ENCODE data around the gene C11orf86. TPM values are rescaled to one million over a fixed set of nuclear protein-coding genes. Genes with fewer than 3 reads are reported as not detected.
A peak's percentile ranks its signal among the peaks of the same experiment; 100 is the strongest.

Gene C11orf86
- total RNA-seq, 1 donor from 2014 or later, result not detected

GRCh38 chr11:66956689-66957290 lies 18.3 kb upstream of the C11orf86 start:
- Histone ChIP-seq H3K36me3 (ENCODE audit: insufficient read depth, low read length) (no peaks in the 10 kb centered on the region), H2AFZ (ENCODE audit: low read depth, low read length) (no peak overlapping the region), H3K4me3 (ENCODE audit: insufficient read depth, low read depth, low read length) (no peak overlapping the region), H3K9me3 (ENCODE audit: insufficient read depth, low read depth, low read length) (no peaks in the 10 kb centered on the region), H3K9ac (ENCODE audit: low read length) (no peak overlapping the region), H3K27ac (ENCODE audit: low read depth, low read length) (no peak overlapping the region), H3K4me1 (ENCODE audit: insufficient read depth, low read length) (peaks cover 20% of the 10 kb centered on the region), H4K20me1 (ENCODE audit: insufficient read depth, low read length) (no peaks in the 10 kb centered on the region), H3K27me3 (ENCODE audit: insufficient read depth, low read length) (no peaks in the 10 kb centered on the region), H3K79me2 (ENCODE audit: insufficient read depth, low read length) (no peaks in the 10 kb centered on the region), H3K4me2 (ENCODE audit: low read length) (peak overlapping the region; percentile 90)
- TF ChIP-seq EZH2 (IDR thresholded peaks at IDR 0.05; ENCODE audit: insufficient read depth, low read length) (no peak), CTCF (IDR thresholded peaks at IDR 0.05; ENCODE audit: insufficient read depth, low read depth, low read length) (peak; percentile 17)
- FAIRE-seq (no peak), DNase-seq (ENCODE audit: low read depth) (peak; percentile 90)
- peak overlapping the region; percentile 81 for H3K4me3 Mint-ChIP-seq (ENCODE audit: unreplicated experiment)
- H3K9me3 Mint-ChIP-seq (ENCODE audit: unreplicated experiment), result peaks cover 2% of the 10 kb centered on the region
- H3K36me3 Mint-ChIP-seq (ENCODE audit: low read depth, unreplicated experiment), result peaks cover 4% of the 10 kb centered on the region
- no peaks in the 10 kb centered on the region for H3K27me3 Mint-ChIP-seq (ENCODE audit: low read depth, unreplicated experiment)
- peaks cover 10% of the 10 kb centered on the region for H3K4me1 Mint-ChIP-seq (ENCODE audit: low read depth, unreplicated experiment)
- H3K27ac Mint-ChIP-seq (ENCODE audit: unreplicated experiment), result peak overlapping the region; percentile 79

DNA sequence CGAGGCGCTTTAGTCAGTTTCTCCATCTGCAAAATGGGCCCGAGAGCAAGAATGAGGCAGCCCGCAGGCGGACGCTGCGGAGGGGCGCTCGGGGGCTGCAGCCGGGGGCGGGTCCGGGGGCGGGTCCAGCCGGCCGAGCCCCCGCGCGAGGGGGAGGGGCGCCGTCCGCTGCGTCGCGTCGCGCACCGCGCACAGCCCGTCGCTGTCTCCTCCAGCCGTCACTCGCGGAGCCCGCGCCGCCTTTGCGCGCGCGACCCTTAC lies 17.2 kb upstream of the C11orf86 start:
- H3K9ac ChIP-seq (ENCODE audit: low read length), result peak overlapping the region; percentile 65
- no peak for TF ChIP-seq EZH2 (IDR thresholded peaks at IDR 0.05; ENCODE audit: insufficient read depth, low read length)
- no peak for TF ChIP-seq CTCF (IDR thresholded peaks at IDR 0.05; ENCODE audit: insufficient read depth, low read depth, low read length)
- H2AFZ ChIP-seq (ENCODE audit: low read depth, low read length), result peak overlapping the region; percentile 97
- H3K4me3 ChIP-seq (ENCODE audit: insufficient read depth, low read depth, low read length), result peak overlapping the region; percentile 71
- no peaks in the 10 kb centered on the region for H3K79me2 ChIP-seq (ENCODE audit: insufficient read depth, low read length)
- H3K4me3 Mint-ChIP-seq (ENCODE audit: unreplicated experiment), result peak overlapping the region; percentile 82
- peaks cover 4% of the 10 kb centered on the region for H3K36me3 Mint-ChIP-seq (ENCODE audit: low read depth, unreplicated experiment)
- H3K36me3 ChIP-seq (ENCODE audit: insufficient read depth, low read length), result no peaks in the 10 kb centered on the region
- FAIRE-seq (no peak), DNase-seq (ENCODE audit: low read depth) (no peak)
- H3K27me3 Mint-ChIP-seq (ENCODE audit: low read depth, unreplicated experiment), result no peaks in the 10 kb centered on the region
- H3K9me3 ChIP-seq (ENCODE audit: insufficient read depth, low read depth, low read length), result no peaks in the 10 kb centered on the region
- H3K4me1 ChIP-seq (ENCODE audit: insufficient read depth, low read length), result peaks cover 18% of the 10 kb centered on the region
- peak overlapping the region; percentile 33 for H3K27ac ChIP-seq (ENCODE audit: low read depth, low read length)
- no peaks in the 10 kb centered on the region for H3K27me3 ChIP-seq (ENCODE audit: insufficient read depth, low read length)
- no peaks in the 10 kb centered on the region for H4K20me1 ChIP-seq (ENCODE audit: insufficient read depth, low read length)
- H3K27ac Mint-ChIP-seq (ENCODE audit: unreplicated experiment), result no peak overlapping the region
- peaks cover 2% of the 10 kb centered on the region for H3K9me3 Mint-ChIP-seq (ENCODE audit: unreplicated experiment)
- peaks cover 8% of the 10 kb centered on the region for H3K4me1 Mint-ChIP-seq (ENCODE audit: low read depth, unreplicated experiment)
- peak overlapping the region; percentile 90 for H3K4me2 ChIP-seq (ENCODE audit: low read length)

DNA sequence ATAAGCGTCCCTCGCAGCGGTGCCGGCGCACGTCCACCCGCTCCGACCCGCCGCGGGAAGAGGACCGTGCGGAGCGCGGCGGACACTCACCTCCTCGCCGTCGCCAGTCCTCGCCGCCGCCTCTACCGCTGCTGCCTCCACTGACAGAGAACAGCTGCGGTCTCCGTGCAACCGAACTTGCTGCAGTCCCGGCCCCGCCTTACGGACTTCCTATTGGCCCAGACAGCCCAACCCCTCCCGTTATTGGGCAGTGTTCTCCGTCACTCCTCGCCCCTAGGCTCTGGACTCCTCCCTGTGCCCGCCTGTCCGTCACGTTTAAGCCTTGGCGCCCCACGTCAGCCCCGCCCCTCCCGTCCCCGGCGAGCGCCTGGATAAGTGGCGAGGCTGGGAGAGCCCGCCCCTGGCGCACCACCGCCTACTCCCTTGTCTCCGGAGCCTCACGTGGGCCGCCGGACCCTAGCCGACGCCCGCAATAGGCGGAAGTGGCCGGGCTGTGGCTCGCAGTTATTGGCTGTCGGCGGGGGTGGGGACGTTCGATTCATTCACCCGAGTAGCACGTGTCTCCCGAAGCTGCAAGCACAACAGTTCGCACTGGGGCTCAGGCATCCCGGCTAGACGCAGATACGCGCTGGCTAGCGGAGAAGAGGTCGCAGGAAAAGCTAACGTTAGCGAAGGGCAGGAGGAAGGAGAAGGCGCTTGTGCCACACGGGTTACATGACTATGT lies 16.7 kb upstream of the C11orf86 start, which contains the start of gene PC:
PC (minus strand) TSS at position 152 of the 724 bp plus-strand sequence. CDS start 86,224 bp downstream, outside the sequence.
- H3K36me3 ChIP-seq (ENCODE audit: insufficient read depth, low read length), result no peaks in the 10 kb centered on the region
- TF ChIP-seq EZH2 (IDR thresholded peaks at IDR 0.05; ENCODE audit: insufficient read depth, low read length) (no peak), CTCF (IDR thresholded peaks at IDR 0.05; ENCODE audit: insufficient read depth, low read depth, low read length) (no peak)
- H2AFZ ChIP-seq (ENCODE audit: low read depth, low read length), result peak within 1 kb of the TSS; percentile 97
- no peaks in the 10 kb centered on the region for H3K79me2 ChIP-seq (ENCODE audit: insufficient read depth, low read length)
- peaks cover 18% of the 10 kb centered on the region for H3K4me1 ChIP-seq (ENCODE audit: insufficient read depth, low read length)
- peaks cover 1% of the 10 kb centered on the region for H3K36me3 Mint-ChIP-seq (ENCODE audit: low read depth, unreplicated experiment)
- H3K27me3 Mint-ChIP-seq (ENCODE audit: low read depth, unreplicated experiment), result no peaks in the 10 kb centered on the region
- H3K27ac ChIP-seq (ENCODE audit: low read depth, low read length), result peak within 1 kb of the TSS; percentile 33
- H3K9me3 Mint-ChIP-seq (ENCODE audit: unreplicated experiment), result peaks cover 2% of the 10 kb centered on the region
- H4K20me1 ChIP-seq (ENCODE audit: insufficient read depth, low read length), result no peaks in the 10 kb centered on the region
- H3K27me3 ChIP-seq (ENCODE audit: insufficient read depth, low read length), result no peaks in the 10 kb centered on the region
- DNase-seq (ENCODE audit: low read depth) (peak; percentile 100), FAIRE-seq (no peak)
- H3K4me1 Mint-ChIP-seq (ENCODE audit: low read depth, unreplicated experiment), result peaks cover 8% of the 10 kb centered on the region
- H3K9ac ChIP-seq (ENCODE audit: low read length), result peak within 1 kb of the TSS; percentile 65
- H3K4me2 ChIP-seq (ENCODE audit: low read length), result peak within 1 kb of the TSS; percentile 90
- peak within 1 kb of the TSS; percentile 71 for H3K4me3 ChIP-seq (ENCODE audit: insufficient read depth, low read depth, low read length)
- H3K4me3 Mint-ChIP-seq (ENCODE audit: unreplicated experiment), result peak within 1 kb of the TSS; percentile 83
- H3K9me3 ChIP-seq (ENCODE audit: insufficient read depth, low read depth, low read length), result no peaks in the 10 kb centered on the region
- peak within 1 kb of the TSS; percentile 86 for H3K27ac Mint-ChIP-seq (ENCODE audit: unreplicated experiment)
